GF-D8 (cell line): ENCODE data around the gene HSPA1A.
A peak's percentile ranks its signal among the peaks of the same experiment; 100 is the strongest.
"Not testable (repeated sequence)": the region's sequence is repeated elsewhere in the genome, so short reads cannot be mapped to it uniquely, and the experiment has no call there.

ENCODE experiments used
- DNase-seq: peaks from one replicate; lab custom pipeline; 2025; lab: John Stamatoyannopoulos, UW

The HSPA1A gene

DNA sequence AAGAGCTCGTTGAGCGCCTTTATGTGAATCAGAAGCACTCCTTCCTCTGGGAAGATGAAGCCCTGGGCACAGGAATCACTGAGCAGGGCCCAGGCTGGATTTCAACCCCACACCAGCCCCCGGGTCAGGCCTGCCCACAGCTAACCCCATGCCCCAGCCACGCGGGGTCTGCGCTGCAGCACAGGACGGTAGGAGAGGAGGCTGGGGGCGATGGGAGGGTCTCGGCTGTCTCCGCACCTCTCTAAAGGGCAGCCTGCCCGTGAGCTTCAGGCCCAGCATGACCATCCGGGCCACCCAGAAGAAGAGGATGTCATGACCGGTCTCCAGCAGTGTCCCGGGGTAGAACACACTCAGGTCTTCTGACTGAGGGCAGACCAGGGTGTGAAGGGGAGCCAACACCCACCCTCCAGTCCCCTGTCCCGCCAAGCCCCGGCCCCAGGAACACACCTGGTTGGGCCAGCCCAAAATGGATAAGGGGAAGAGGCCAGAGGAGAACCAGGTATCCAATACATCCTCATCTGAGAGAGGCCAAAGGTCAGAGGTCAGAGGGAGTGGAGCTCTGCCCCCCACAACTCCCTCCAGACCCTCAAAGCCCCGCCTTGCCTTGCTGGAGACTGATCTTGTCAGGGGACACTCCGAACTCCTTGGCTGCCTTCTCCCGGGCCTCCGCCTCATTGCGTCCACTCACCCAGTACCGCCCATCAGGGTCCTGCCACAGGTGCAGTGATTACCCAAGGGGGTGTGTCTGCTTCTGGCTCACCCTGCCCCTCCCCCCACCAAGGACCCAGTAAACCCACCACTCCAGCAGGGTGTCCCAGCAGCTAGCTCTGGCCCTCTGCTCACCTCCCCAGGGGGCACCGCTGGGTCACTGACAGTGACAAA lies 33.9 kb upstream of the HSPA1A start:
- no peak for DNase-seq

DNA sequence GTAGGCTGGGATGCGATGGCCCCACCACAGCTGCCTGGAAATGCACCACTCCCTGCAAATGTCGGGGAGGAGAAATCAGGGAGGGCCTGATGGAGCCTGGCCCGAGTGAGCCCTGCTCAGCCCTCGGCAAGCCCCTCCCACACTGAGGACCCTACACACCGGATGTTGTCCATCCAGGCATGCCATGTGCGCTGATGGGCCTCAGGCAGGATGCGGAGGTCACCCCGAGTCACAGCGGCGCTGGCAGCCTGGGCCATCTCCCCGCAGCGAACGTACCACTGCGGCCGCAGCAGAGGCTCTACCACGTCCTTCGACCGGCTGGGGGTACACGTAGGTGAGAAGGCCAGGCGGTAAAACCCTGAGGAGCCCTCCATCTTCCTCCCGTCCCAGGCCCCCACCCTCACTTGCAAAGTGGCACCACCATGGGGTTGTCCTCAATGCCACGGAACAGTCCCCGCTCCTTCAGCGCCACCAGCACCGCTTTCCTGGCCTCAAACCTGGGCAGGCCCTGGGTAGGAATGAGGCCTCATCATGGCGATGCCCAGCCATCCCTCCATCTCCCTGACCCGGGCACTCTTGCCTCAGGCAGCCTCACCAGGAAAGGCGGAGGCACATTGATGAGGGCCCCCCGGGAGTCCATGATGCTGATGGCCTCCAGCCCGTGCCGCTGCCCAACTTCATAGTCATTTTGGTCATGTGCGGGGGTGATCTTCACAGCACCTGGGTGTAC lies 33.1 kb upstream of the HSPA1A start:
- DNase-seq: no peak

DNA sequence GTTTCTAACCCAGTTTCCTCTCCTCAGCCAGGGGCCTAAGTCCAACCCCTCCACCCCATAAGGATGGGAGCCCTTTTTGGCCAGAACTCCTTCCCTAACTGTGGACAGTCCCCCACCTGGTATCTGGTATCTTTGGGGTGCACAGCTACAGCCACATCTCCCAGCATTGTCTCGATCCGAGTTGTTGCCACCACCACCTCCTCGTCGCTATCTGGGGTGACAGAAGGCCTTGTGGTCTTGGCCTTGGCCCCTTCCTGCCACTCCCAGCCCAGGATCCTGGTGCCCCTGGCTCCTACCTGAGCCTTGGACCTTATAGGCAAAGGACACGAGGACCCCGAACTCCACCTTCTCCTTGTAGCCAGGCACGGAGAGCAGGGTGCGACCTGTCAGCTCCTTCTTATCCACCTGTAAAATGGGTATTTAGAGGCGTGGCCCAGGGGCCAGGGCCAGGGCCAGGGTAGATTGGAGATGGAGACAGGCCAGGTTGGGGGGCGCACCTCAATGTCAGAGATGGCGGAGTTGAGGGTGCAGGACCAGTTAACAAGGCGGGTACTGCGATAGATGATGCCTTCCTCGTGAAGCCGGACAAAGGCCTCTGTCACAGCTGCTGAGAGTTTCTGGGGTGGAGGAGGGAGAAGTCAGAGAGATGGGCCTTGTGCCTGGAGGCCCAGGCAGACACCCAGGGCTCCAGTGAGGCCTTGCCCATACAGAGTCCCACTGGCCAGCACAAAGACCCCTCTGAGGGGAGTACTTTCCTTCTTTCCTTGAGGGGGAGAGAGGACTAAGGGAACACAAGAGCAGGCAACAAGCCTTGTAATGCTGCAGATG lies 31.0 kb upstream of the HSPA1A start:
- no peak for DNase-seq

DNA sequence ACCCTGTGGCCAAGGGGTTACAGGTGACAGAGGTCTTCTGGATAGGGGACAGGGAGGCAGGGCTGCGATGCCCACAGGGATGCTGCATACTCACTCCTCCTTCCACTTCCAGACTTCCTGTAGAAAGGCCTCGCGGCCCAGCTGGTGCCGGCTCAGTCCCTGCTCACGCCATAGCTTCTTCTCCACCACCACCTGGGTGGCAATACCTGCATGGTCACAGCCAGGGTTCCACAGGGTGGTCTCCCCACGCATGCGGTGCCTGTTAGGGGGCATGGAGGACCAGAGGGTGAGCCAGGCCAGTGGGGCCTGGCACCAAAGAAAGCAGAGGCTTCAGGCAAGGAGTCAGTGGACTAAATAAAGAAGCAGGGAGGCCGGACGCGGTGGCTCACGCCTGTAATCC lies 29.9 kb upstream of the HSPA1A start:
- DNase-seq: no peak

DNA sequence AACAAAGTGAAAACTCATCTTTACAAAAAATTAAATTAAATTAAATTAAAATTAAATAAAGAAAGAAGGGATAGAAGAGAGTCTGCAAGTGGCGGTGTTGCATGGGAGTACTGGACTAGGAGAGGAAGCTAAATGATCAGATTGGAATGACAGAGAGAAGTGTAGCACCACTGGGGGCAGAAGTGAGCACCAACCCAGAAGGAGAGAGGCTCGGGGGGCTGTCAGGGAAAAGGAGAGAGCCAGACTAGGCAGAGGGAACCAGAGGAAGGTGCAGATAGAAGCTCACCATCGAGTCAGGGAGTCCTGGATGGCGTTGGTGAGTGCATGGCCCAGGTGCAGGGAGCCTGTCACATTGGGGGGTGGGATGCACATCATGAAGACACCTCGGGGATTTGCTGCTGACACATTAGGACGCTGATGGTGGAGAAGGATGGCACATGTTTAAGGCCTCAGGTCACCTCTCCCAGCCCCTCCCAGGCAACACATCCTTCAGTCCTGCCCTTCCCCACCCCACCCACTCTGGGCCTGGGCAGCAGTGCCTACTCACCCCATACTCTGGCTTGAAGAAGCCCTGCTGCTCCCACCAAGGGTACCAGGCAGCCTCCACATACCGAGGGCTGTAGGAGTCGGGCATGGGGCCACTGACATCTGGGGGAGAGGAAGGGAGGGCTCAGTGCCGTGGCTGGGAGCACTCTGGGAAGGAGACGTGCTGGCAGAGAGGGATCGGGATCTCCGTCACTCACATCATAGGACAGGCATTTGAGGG lies 23.8 kb upstream of the HSPA1A start:
- DNase-seq: peak; percentile 3

DNA sequence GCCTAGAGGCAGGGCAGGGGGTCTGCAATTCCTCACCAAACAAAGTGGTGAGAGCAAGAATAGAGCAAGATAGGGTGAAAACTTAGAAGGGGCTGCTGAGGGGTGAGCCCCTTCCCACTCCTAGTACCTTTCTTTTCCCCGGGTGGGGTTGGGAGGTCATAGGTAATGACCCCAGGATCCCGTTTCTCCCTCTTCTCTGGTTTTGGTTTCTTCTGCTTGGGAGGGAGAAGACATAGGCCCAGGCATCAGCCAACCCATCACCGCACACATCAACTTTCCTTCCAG lies 23.3 kb upstream of the HSPA1A start:
- DNase-seq: no peak

DNA sequence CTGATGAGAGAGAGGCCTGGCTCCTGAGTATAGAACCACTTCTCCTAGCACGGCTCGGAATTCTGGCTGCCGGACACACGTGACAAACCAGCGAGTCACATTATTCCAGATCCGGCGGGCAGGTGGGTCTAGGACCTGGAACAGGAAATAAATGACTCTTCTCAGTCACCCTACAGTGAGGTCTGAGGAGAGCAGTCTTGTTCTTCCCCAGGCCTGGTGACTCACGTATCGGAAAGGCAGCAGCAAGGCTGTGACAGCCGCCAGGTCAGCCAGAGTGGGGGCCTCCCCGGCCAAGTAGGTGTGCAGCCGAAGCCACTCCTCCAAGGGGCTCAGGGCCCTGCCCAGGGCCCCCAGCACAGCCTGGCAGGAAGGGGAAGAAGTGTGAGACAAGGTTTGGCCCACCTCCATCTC lies 22.6 kb upstream of the HSPA1A start:
- no peak for DNase-seq

DNA sequence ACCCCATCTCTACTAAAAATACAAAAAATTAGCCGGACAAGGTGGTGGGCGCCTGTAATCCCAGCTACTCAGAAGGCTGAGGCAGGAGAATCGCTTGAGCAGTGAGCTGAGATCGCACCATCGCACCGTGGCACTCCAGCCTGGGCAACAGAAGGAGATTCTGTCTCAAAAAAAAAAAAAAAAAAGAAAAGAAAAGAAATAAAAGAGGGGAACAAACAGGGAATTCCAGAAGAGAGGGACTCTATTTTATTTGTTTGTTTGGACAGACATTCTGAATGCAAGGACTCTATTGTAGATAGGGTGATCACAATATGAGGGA lies 21.5 kb upstream of the HSPA1A start:
- DNase-seq: not testable (repeated sequence)

DNA sequence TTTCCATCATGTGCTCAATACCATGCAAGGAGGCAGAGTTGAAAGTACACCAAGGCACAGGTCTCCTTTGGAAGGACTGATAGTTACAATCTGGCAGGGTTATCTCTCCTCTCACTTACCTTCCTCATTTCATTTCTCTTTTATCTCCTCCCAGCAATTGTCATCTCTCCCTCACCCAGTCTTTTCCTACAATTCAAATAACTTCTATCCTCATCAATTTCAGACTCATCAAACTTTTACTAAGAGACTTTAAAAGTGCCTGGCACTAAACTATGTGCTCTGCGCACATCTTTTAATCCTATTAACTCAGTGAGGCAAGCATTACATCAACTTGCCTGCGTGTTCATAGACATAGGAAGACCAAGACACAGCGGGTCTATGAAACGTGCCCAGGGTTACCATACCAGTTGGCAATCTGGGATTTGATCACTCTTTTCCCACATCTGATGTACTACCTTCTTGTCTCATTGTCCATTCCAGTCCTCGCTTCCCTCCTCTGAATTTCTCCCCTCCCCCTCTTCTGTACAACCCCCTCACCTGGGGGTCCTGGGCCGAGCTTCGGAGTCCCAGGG lies 21.0 kb upstream of the HSPA1A start:
- no peak for DNase-seq

DNA sequence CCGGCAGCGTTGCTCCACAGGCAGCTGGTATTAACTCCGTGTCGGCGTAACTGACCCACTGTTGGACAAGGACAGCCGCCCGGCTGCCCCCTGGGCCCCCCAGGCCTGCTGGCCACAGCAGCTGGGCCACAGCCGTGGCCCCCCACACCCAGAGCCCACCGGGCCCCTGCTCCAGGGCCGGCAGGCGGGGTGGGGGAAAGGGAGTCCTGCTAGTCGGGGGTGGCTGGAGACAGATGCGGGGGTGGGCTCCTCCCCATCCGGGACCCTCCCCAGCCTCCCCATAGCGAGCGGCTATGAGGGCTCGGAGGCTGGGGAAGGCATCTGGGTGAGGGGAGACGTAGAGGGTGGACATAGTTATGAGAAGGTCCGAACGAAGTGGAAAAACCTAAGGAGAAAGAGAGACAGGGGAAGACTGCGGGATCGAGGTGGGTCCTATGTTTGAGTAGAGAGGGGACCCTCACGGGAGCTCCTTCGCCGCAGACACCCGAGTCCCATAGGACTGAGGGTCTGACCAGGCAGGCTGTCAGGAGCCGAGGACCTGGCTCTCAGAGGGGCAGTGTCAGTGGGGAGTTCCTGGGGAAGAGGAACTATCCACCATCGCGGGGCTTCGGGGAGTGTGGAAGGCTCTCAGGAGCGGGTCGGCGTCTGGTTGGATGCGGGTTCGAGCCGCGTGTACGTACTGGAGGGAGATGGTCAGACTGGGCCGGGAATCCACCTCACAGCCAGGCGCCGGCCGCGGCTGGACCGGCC lies 20.3 kb upstream of the HSPA1A start:
- no peak for DNase-seq

DNA sequence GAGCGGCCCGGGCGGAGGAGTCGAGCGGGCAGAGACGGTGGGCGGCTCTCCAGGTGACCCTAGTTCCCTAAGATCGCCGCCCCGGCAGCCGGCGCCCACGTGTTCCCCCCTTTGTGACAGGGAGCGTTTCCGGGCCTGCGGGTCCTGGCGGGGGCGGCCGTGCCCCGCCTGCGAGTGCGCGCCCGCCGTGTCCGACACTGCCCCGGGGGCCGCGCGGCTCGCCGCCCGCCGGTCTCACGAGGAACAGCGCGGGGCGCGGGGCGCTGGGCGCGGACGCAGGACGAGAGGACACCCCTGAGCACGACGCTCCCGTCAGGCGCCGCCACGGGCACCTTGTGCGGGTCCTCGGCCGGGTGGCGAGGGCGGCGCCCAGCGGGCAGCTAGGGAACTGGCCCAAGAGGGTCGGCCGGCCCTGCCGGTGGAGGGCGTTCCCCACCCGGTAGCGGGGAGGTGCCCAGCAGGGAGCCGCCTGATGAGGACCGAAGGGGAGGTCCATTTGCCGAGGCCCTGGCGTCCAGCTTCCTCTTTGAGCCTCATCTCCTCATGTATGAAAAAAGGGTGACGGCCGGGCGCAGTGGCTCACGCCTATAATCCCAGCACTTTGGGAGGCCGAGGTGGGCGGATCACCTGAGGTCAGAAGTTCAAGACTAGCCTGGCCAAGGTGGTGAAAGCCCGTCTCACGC lies 19.6 kb upstream of the HSPA1A start, which contains the start of gene VARS1:
TSS of gene VARS1 (minus strand) at position 137 of the 683 bp plus-strand sequence. CDS start 535 bp downstream, outside the sequence.
- peak; percentile 82 for DNase-seq

DNA sequence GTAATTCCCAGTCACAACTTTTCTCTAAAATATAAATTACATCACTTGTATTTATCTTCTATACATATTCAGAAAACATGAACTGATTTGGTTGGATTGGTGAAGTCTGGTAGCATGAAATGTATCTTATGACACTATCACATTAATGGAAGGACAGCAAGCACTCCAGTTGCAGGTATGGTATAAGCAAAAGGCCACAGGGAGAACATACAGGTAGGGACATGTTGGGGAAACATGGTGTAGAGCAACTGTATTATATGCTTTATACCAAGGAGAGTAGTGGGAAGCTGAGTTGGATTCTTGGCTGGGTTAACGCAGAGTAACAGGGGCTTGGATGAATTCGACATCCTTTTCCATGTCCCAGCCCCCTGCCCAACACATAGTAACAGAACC lies 18.4 kb upstream of the HSPA1A start:
- no peak for DNase-seq

DNA sequence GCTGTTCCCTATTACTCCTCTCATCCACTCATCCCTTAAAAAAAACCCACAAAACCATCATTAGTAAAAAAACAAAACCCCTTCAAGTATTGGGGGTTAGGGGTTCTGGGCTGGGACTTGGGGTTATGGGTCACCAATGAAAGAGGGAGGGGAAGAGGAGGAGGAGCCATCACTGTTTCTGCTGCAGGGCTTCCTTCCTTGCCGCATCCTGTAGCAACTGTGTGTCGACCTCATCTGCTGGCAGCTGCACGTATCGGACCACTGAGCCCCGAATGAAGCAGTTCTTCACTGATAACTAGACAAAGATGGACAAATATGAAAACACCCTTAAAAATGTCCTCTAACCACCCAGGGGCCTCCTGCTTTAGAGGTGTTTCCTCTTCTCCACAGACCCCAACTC lies 17.8 kb upstream of the HSPA1A start:
- no peak for DNase-seq

DNA sequence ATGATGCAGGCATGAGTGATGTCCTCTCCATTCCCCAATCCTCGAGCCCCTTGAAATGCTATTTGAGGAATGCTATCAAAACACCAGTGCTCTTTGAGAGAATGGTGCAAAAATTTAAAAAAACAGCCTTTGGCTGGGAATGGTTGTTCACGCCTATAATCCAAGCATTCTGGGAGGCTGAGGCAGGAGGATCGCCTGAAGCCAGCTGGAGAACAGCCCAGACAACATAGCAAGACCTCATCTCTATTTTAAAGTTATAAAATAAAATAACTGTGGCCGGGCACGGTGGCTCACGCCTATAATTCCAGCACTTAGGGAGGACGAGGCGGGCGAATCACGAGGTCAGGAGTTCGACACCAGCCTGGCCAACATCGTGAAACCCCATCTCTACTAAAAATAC lies 15.6 kb upstream of the HSPA1A start:
- DNase-seq: no peak

DNA sequence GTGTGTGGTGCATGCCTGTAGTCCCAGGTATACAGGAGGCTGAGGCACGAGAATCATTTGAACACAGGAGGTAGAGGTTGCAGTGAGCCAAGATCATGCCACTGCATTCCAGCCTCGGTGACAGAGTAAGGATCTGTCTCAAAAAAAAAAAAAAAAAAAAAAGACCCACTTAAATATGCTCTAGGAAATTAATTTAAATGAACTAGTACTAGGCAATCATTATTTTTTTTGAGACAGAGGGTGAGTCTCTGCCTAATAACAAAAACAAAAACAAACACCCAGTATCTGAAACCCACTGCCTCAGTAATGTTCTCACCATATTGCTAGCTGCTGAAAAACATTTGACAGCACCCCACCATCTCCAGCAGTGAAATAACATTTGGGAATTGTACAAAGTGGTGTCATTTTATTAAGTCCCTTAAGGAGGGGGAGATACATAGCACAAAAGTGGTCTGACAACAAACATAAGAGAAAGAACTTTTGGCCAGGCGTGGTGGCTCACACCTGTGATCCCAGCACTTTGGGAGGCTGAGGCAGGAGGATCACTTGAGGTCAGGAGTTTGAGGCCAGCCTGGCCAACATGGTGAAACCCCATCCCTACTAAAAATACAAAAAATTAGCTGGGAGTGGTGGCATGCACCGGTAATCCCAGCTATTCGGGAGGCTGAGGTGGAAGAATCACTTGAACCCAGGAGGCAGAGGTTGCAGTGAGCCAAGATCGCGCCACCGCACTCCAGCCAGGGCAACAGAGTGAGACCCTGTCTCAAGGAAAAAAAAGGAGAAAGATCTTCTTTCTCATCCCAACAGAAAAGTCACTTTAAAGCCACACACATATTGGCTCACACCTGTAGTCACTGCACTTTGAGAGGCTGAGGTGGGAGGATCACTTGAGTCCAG lies 14.1 kb upstream of the HSPA1A start:
- DNase-seq: not testable (repeated sequence)

DNA sequence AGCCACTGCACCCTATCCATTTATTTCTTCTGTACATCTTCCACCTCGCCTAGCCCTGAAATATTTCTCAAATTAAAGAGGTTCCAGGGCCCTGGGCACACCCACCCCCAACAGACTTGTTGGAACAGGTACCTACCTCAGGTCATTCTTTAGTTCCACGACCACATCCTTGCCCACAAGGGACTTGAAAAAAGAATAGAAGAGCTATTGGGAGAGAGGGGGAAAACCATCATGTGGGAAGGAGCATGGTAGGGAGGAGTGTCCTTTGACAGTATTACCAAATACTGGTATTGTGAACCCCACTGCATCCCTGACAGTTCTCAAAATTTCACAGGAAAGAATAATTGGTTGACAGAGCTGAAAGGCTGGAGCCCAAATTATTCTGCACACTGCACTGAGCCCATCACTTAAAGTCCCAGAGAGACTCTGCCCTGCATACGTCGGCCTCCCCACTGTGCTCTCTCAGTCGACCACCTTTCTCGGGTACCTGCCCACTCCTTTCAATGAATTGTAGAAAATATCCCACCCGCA lies 9.3 kb upstream of the HSPA1A start:
- DNase-seq: no peak

DNA sequence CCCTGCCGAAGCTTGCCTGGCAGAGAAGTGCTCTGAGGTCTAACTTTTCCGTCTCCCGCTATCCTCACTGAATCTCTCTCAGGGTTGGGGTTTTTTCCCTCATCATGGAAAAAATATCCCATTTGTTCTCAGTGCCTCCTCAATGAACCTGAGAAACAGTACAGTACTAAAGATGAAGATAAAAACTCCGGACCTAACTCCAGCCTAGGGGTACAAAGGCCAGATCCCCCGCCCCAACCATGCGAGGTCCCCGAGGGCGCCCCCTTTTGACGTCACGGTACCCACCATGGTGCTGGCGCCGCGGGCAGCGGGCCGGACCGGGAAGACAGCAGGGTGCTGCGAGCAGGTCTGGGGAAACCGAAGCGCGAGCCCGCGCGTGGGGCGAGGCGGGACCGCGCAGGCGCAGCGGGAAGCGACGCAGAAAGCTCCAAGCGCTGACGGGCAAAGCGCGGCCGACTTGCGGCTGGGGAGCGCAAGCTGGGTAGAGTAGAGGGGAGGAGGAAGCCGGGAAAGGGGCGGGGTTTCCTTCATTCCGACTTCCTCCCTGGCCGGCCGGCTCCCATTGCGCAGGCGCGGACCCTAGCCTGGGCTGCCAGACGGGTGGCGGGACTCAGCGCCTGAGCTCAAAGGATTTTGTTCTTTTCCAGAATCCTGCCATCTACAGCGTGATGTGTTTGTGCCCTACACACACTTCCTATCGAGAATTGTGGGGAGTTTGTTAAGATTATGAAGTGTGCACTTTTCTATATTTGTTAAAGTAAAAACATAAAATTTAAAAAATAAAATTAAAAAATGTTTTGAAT lies 8.7 kb upstream of the HSPA1A start, which contains the start of gene LSM2:
TSS of gene LSM2 (minus strand) at position 497 of the 803 bp plus-strand sequence. CDS start at position 288, 209 bp downstream.
- DNase-seq: peak; percentile 90

DNA sequence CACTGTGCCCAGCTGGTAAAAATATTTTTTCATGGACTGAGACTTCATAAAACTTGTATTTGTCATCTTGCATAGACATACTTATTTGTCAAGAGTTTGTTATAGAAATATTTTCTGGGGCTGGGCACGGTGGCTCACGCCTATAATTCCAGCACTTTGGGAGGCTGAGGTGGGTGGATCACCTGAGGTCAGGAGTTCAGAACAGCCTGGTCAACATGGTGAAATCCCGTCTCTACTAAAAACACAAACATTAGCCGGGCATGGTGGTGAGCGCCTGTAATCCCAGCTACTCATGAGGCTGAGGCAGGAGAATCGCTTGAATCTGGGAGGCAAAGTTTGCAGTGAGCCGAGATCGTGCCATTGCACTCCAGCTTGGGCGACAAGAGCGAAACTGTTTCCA lies 6.7 kb upstream of the HSPA1A start:
- DNase-seq: not testable (repeated sequence)
